WERI-Rb-1 (cell line): ENCODE measurements around the gene ODF2.
"Not testable (repeated sequence)": the region's sequence is repeated elsewhere in the genome, so short reads cannot be mapped to it uniquely, and the experiment has no call there.

Experiments used
- DNase-seq: peaks from one replicate; pipeline ENCODE4 v3.0.0-alpha.2; 2020
- H3K27ac ChIP-seq: fragments of 250-450 bp; sonication (Bioruptor Pico); 2 replicates; pipeline ENCODE4 v1.5.1; 2020; ENCODE audit warnings: mild to moderate bottlenecking, moderate library complexity
- H3K27me3 ChIP-seq: fragments of 250-450 bp; sonication (Bioruptor Pico); 2 replicates; pipeline ENCODE4 v1.5.1; 2021; ENCODE audit warnings: mild to moderate bottlenecking, low read depth, moderate library complexity; ENCODE audit not compliant: insufficient read depth, severe bottlenecking
- H3K36me3 ChIP-seq: fragments of 250-450 bp; sonication (Bioruptor Pico); 2 replicates; pipeline ENCODE4 v1.5.1; 2020; ENCODE audit warnings: mild to moderate bottlenecking, moderate library complexity
- H3K4me3 ChIP-seq: 2 replicates; pipeline ENCODE4 v1.5.1; 2011; ENCODE audit warnings: low read depth, mild to moderate bottlenecking, control low read depth, low read length
- H3K9me3 ChIP-seq: fragments of 250-450 bp; sonication (Bioruptor Pico); 2 replicates; pipeline ENCODE4 v1.5.1; 2021; ENCODE audit warnings: mild to moderate bottlenecking, moderate library complexity; ENCODE audit not compliant: severe bottlenecking
- TF ChIP-seq, protein P1 (sequence below): IDR thresholded peaks from 2 replicates; pipeline ENCODE4 v1.5.1; 2011; ENCODE audit warnings: low read depth, mild to moderate bottlenecking, control low read depth, inconsistent platforms, low read length

Gene ODF2

DNA sequence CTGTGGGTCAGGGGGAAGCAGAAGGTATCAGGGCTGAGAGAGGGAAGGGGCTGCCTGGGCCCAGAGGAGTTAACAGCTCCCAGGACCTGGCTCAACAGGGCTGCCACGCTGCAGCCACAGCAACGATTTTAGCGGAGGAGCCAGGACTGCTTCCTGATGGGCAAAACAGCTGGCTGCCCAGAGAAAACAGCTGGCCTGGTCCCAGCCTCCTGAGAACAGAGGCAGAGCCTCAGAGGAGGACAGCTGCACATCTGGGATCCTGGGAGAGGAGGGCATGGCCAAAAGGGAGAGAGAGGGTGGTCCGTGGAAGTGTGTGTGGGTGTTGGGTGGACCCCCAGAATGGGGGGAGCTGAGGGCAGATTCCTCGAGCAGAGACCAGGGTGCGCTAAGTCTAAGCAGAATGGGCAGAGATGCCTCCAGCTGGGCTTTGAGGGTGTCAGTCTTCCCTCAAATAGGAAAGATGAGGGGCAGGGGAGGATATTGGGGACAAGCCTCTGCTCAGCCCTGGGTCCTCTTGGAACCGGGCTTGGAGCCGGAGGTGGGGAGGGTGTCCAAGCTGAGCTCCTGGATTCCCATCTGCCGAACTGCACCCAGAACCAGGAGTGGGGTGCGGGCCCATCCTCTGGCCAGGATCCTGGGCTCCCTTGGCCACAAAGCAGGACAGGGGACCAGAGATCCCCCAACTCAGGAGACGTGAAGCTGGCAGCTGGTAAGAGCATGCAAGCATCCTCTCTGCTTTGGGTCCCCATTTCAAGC lies 44.3 kb upstream of the ODF2 start:
- Histone ChIP-seq H3K27me3 (no peaks in the 10 kb centered on the region), H3K9me3 (no peaks in the 10 kb centered on the region), H3K4me3 (no peak overlapping the region), H3K36me3 (no peaks in the 10 kb centered on the region), H3K27ac (peak overlapping the region; percentile 74)
- no peak for DNase-seq
- TF ChIP-seq, protein P1, sequence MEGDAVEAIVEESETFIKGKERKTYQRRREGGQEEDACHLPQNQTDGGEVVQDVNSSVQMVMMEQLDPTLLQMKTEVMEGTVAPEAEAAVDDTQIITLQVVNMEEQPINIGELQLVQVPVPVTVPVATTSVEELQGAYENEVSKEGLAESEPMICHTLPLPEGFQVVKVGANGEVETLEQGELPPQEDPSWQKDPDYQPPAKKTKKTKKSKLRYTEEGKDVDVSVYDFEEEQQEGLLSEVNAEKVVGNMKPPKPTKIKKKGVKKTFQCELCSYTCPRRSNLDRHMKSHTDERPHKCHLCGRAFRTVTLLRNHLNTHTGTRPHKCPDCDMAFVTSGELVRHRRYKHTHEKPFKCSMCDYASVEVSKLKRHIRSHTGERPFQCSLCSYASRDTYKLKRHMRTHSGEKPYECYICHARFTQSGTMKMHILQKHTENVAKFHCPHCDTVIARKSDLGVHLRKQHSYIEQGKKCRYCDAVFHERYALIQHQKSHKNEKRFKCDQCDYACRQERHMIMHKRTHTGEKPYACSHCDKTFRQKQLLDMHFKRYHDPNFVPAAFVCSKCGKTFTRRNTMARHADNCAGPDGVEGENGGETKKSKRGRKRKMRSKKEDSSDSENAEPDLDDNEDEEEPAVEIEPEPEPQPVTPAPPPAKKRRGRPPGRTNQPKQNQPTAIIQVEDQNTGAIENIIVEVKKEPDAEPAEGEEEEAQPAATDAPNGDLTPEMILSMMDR: no peak

DNA sequence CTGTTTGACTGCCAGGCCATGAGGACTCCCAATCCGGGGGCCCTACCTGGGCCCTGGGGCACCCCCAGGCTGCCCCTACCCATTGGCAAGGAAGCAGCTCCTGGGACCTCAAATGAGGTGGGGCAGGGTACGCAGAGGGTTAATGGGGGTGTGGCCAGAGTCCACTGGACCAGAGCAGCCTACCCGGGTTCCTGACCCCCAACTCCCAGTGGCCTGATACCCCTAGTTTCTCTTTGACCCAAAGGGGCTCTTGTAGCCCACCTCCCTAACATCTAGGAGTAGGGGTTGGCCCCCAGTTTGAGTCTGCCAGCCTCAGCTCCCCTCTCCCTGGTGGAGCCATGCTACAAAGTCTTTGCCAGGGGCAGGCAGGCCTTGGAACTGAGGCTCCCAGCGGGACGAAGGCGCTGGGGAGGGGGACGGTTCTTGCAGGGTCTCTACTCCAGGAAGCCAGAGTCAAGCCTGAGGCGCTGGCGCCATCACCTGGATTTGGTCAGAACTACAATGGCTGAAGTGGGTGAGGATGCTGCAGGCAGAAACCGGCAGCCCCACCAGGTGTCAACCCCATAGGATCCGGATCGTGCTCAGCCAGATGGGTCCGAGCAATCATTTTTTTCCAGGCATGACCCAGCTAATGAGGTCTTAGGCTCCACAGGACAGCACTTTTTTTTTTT lies 43.6 kb upstream of the ODF2 start:
- TF ChIP-seq, protein P1: peak; percentile 98
- peak overlapping the region; percentile 74 for H3K27ac ChIP-seq
- H3K36me3 ChIP-seq: no peaks in the 10 kb centered on the region
- H3K27me3 ChIP-seq: no peaks in the 10 kb centered on the region
- H3K9me3 ChIP-seq: no peaks in the 10 kb centered on the region
- H3K4me3 ChIP-seq: no peak overlapping the region
- DNase-seq: peak; percentile 98

DNA sequence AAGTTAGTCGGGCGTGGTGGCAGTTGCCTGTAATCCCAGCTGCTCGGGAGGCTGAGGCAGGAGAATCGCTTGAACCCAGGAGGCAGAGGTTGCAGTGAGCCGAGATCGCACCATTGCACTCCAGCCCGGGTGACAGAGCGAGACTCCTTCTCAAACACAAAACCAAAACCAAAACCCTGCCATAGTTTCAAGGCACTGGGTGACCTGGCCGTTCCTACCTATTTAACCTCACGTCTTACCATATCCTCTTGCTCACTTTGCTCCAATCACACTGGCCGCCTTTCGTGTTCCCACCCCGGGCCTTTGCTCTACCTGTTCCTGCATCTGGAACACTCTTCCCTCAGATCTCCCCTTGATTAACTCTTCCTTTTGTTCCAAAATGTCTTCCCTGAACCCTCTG lies 42.1 kb upstream of the ODF2 start:
- not testable (repeated sequence) for H3K9me3 ChIP-seq, H3K4me3 ChIP-seq, DNase-seq, H3K36me3 ChIP-seq, H3K27ac ChIP-seq, H3K27me3 ChIP-seq

DNA sequence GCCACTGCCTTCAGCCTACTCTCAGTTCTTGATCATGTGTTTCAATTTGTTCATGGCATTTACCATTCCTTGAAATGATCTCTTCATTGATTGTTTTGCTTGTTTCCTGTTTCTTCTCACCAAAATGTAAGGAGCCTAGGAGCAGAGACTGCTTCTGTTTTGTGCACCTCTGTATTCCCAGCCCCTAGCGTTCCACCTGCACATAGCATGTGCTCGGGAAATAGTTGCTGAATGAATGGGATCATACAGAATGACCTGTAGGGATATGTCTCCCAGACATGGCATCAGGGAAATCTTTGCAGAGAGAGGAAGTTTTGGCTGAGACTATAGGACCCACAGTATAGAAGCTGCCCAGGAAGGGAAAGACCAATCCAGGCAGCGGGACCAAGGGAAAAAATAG lies 41.3 kb upstream of the ODF2 start:
- H3K27ac ChIP-seq: no peak overlapping the region
- no peaks in the 10 kb centered on the region for H3K9me3 ChIP-seq
- no peak for DNase-seq
- H3K36me3 ChIP-seq: no peaks in the 10 kb centered on the region
- TF ChIP-seq, protein P1: no peak
- H3K27me3 ChIP-seq: no peaks in the 10 kb centered on the region
- H3K4me3 ChIP-seq: no peak overlapping the region

DNA sequence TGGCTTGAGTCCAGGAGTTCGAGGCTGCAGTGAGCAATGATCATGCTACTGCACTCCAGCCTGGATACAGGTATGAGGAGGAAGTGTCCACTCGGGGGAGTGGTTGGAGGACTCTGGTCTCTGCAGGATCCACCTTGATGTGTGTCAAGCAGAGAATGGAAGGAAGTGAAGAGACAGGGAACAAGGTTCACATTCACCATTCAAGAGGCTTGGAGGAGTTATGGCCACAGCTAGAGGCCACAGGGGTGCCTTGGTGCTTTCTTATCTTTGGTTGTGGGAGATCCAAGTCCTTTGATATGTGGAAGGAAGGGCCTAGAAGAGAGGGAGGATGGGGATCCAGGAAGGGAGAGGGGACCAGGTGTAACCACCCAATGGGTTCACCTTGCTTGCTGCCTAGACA lies 40.5 kb upstream of the ODF2 start:
- no peak overlapping the region for H3K27ac ChIP-seq
- DNase-seq: no peak
- no peaks in the 10 kb centered on the region for H3K9me3 ChIP-seq
- no peaks in the 10 kb centered on the region for H3K27me3 ChIP-seq
- TF ChIP-seq, protein P1: no peak
- no peak overlapping the region for H3K4me3 ChIP-seq
- no peaks in the 10 kb centered on the region for H3K36me3 ChIP-seq

DNA sequence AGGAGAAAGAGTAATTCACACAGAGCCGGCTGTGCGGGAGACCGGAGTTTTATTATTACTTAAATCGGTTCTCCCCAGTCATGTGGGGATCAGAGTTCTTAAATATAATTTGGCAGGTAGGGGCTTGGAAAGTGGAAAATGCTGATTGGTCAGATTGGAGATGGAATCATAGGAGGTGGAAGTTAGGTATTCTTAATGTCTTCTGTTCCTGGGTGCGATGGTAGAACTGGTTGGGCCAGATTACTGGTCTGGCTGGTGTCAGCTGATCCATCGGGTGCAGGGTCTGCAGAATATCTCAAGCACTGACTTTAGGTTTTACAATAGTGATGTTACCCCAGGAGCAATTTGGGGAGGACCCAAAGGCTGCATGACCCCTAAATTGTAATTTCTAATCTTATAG lies 39.8 kb upstream of the ODF2 start:
- Histone ChIP-seq H3K27me3 (no peaks in the 10 kb centered on the region), H3K9me3 (no peaks in the 10 kb centered on the region), H3K4me3 (no peak overlapping the region), H3K27ac (no peak overlapping the region), H3K36me3 (no peaks in the 10 kb centered on the region)
- DNase-seq: no peak
- TF ChIP-seq, protein P1: no peak
